ENCODE data around the gene PCDH15.
A peak's percentile ranks its signal among the peaks of the same experiment; 100 is the strongest.
"Not testable (repeated sequence)": the region's sequence is repeated elsewhere in the genome, so short reads cannot be mapped to it uniquely, and the experiment has no call there.

The PCDH15 gene

DNA sequence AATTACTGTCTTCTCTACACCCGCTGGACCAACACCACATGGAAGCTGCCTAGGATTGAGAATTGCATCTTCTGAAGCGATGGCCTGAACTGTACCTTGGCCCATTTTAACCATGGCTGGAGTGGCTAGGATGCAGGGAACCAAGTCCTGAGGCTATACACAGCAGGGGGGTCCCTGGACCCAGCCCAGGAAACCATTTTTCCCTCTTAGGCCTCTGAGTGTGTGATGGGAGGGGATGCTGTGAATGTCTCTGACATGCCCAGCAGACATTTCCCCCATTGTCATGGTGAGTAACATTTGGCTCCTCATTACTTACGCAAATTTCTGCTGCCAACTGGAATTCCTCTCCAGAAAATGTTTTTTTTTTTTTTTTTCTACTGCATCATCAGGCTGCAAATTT, 822.7 kb downstream of the PCDH15 start:
- no peak for DNase-seq (ENCODE audit: low spot score)

DNA sequence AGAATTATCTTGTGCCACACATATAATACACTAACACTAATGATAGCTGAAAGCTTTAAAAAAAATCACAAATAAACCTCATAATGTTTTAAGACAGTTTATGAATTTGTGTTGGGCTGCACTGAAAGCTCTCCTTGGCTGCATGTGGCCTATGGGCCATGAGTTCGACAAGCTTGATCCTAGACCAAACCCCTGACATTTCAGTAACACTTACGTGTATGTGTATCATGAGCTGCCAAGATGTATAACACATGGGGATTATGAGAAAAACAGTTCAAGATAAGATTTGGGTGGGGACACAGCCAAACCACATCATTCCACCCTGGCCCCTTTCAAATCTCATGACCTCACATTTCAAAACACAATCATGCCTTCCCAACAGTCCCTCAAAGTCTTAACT, 823.8 kb downstream of the PCDH15 start:
- DNase-seq (ENCODE audit: low spot score), result no peak

DNA sequence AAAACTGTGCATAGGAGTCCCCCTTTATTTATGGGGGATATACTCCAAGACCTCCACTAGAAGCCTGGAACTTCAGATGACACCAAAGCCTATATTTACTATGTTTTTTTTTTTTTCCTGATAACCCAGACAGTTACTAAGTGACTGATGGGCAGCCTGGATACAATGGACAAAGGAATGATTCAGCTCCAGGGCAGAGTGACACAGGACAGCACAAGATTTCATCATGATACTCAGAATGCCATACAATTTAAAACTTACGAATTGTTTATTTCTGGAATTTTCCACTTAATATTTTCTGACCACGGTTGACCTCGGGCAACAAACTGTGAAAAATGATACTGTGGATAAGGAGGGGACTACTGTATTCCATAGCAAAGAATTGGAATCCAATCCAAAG, 843.6 kb downstream of the PCDH15 start:
- peak; percentile 4 for DNase-seq (ENCODE audit: low spot score)

DNA sequence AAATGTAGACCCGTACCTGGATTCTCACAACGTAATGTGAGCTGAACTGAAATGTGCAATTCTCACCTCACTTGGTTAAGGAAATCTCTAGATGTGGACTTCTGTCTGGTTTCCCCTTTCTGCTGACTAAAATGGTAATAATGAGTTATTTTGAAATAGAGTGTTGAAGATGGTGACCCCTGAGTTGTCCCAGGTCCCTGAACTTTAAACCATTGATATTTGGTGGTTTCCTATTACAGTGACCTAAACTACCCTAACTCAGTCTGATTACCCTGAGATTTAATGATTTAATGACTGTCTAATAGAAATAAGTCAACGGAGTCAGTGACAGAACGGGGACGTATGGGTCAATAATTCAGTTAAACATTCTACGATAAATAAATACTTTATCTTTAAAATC, 845.9 kb downstream of the PCDH15 start:
- DNase-seq (ENCODE audit: low spot score), result no peak

DNA sequence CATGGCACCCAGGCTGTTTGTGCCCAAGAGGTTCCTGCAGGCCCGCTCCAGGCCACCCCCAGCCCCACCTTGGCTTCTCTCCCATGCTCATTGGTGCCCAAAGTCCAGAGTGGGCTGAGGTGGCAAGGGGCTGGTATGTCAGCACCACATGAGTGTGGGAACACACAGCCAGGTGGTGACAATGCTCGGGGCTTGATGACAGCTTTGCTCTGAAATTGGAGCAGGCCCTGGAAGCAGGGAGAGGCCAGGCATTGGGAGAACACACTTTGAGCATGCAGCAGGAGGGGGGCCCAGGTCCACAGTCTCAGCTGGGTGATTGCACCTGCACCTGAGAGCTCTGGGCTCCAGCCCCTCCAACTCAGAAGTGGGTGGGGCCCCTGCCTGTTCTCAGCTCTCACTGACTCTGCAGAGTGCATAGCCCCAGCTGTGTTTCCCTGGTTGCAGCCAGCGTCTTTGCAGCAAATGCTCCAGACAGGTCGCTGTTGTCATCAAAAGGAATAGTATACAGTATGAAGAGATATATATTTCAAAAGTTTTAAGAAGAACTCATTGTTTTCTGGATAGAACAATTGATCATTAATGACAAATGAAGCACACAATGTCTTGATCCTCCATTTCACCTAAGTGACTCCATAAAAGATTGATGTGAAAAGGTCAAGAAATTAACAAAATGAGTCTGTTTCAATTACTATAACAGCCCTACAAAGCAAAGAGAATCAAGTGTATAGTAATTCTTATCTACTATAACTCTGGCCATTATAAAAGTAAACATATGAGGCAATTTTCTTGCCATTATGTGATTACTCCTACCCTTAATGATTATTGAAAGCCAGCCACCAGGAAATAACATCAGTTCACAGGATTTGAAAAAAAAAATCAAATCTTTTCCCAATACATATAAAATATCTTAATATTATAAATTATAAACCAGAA, 848.1 kb downstream of the PCDH15 start:
- DNase-seq (ENCODE audit: low spot score), result no peak

DNA sequence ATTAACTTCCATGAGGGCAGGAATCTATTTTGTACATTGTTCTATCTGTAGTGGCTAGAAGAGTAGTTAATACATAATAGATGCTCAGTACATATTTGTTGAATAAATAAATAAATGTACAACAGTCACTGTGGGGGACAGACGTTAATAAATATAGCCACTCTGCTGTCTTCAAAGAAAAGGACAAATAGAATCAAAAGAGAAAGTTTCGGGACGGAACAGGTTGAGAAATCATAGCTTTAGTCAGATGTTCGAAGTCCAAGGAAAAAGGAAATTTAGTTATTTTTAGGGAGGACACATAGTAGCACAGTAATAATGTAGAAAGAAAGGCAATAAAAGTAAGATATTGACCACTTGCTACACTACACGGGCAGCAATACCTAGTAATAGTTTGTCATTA, 861.4 kb downstream of the PCDH15 start:
- no peak for DNase-seq (ENCODE audit: low spot score)

DNA sequence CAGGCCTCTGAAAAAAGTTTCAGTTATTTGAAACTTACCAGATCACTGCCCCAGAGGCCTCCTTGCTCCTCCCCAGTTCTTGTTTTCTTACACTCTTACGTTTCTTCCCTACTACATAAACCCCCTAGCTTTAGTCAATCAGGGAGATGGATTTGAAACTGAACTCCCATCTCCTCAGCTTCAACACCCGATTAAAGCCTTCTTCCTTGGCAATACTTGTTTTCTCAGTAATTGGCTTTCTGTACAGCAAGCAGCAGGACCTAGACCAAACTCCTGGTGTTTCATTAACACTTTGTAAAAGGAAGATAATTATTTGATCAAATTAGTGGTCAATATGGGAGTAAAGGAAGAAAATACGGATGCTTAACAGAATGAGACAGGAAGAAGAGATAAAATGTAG, 870.4 kb downstream of the PCDH15 start:
- DNase-seq (ENCODE audit: low spot score), result no peak

DNA sequence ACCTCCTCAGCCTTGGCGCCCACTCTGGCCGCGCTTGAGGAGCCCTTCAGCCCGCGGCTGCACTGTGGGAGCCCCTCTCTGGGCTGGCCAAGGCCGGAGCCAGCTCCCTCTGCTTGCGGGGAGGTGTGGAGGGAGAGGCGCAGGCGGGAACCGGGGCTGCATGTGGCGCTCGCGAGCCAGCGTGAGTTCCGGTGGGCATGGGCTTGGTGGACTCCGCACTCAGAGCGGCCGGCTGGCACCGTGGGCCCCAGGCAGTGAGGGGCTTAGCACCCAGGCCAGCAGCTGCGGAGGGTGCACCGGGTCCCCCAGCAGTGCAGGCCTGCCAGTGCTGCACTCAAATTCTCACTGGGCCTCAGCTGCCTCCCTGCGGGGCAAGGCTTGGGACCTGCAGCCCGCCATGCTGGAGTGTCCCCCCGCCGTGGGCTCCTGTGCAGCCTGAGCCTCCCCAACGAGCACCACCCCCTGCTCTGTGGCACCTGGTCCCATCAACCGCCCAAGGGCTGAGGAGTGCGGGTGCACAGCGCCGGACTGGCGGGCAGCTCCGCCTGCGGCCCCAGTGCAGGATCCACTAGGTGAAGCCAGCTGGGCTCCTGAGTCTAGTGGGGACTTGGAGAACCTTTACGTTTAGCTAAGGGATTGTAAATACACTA, 876.9 kb downstream of the PCDH15 start:
- DNase-seq (ENCODE audit: low spot score), result not testable (repeated sequence)

DNA sequence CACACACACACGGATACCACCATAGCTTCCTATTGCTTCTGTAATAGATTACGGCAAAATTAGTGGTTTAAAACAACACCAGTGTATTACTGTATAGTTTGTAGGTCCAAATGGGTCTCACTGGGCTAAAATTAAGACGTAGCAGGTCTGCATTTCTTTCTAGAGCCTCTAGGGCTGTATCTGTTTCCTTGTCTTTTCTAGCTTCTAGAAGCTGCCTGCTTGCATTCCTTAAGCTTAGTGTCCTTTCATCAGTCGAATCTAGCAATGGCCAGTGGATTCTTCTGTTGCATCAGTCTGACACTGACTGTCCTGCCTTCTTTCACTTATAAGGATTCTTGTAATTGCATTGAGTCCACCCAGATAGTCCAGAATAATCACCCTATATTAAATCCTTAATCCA, 882.3 kb downstream of the PCDH15 start:
- DNase-seq (ENCODE audit: low spot score), result peak; percentile 19

DNA sequence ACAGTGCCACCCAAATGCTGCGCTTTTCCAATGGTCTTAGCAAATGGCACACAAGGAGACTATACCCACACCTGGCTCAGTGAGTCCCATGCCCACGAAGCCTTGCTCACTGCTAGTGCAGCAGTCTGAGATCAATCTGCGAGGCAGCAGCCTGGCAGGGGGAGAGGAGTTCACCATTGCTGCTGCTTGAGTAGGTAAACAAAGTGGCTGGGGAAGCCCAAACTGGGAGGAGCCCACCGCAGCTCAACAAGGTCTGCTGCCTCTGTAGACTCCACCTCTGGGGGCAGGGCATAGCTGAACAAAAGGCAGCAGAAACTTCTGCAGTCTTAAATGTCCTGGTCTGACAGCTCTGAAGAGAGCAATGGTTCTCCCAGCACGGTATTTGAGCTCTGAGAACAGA, 891.2 kb downstream of the PCDH15 start:
- no peak for DNase-seq (ENCODE audit: low spot score)

DNA sequence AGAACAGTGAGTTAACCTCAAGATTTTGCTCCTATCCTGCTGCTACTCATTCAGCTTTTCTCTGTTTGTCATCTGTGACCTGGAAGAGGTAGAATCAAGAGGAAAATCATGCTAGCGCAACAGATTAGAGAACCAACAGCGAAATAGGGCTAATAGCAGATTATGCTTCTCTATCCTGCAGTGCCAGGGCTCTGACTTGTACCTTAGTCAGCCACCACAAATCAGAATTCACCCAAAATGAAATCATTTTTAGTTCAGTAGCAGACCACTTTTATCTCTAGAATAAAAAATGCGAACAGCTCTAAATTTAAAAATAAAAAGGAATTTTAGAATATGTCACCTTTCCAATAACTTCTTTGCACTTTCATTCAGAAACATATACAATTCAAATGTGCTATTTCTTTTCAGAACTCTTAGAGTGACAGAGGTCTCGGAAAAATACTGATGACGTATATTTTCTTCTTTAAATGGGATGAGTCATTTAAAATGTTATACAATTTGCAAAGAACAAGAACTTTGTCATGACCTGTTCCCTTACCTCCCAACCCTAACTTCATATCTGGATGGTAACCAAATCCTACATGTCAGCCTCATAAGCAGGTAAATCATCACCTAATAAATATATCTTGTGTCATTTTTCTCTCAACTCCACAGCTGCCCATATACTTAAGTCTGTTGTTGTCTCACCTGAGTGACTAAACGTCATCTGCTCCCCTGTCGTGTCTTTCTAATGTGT, 896.4 kb downstream of the PCDH15 start:
- peak; percentile 1 for DNase-seq (ENCODE audit: low spot score)

DNA sequence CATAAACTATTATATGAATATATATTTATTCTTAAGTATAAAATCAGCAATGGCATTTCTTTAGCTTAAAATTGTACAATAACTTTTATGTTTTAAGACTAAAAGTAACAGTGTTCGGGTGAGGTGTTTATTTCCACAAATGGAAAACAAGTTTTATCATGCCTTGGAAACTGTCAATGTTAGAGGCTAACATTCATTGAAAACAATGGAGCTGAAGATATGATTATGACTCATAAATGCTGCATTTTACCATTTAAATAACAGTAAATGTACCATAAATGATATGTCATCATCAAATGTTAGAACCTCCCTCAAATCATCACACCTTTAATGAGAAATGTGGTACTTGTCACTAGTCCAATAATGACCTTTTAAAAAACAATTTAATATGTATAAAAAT, 897.3 kb downstream of the PCDH15 start:
- no peak for DNase-seq (ENCODE audit: low spot score)

DNA sequence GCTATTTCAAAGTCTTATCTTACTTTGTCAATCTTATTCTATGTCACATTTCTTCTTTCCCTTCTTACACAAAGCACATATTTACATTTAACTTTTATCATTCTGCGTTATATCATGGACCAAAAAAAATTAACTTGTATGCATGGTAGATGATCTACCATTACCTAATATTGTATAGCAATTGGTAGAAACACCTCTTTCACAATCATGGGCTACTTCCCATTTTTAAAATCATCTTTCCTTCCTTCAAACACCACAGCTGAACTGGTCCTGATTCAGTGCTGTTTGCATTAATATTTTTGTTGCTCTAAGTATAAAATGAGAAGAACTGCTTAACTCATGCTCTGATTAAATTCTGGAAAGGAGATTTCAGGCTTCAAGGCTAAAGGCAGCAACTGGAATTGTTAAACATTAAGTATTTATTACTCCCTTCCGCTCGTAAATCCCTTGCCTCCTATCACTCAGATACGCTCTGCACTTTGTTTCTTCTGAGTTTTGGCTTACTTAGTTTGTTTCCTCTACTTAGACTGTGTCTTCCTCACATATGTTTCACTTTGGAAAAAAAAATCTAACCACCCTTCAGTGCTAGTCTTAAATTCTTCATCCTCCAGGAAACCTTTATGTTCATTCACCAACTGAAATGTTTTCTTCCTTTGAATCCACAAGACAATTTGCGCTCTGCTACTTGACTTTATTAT, 901.4 kb downstream of the PCDH15 start:
- DNase-seq (ENCODE audit: low spot score), result no peak

DNA sequence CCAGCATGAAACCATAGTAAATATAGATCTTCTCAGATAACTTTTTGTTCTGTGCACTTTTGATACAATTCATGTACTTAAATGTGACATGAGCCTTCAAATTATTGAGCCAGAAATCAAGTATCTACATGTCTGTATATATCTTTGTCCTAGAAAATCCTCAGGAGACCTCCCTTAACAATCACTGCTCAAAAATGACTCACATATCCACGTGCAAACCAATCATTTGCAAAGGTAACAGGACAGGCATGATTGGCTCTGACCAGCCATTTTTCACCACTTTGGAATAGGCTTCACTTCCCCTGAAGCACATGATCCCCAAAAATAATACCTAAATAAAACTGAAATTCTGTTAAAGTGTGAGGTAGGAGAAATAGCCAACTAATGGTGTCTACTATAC, 902.5 kb downstream of the PCDH15 start:
- DNase-seq (ENCODE audit: low spot score), result no peak

DNA sequence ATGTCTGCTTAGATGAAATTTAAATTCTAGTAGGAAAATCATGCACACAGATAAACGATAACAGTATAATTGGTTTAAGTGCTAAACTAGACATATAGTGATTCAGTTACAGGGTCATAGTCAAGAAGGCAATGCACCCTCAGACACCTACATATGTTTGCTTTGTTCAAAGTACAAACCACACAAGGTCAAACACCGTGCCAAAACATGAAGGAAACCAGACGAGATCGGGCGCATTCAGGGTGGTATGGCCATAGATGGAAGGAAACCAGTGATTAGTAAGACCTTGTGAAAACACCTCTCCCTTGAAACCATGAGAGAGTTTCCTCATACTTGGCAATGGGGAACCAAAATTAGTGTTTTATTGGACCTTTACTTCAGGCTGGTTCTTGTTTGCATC, 906.9 kb downstream of the PCDH15 start:
- no peak for DNase-seq (ENCODE audit: low spot score)

DNA sequence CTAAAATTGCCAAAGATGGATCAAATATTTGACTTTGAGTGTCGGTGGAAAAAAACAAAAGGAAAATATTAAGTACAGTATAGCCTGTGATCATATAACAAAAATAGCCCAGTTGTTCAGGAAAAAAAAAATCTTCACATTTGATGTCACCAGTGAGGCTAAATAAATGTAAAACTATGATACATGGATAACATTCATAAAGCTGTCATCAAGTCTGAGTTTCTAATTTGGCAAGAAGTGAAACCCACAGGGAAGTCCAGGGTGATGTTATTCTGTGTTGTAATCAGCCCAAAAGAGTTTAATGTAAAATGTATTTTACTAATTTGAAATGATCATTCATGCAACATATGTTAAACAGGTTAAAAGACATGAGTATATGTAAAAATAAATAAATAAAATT, 908.0 kb downstream of the PCDH15 start:
- DNase-seq (ENCODE audit: low spot score), result no peak

DNA sequence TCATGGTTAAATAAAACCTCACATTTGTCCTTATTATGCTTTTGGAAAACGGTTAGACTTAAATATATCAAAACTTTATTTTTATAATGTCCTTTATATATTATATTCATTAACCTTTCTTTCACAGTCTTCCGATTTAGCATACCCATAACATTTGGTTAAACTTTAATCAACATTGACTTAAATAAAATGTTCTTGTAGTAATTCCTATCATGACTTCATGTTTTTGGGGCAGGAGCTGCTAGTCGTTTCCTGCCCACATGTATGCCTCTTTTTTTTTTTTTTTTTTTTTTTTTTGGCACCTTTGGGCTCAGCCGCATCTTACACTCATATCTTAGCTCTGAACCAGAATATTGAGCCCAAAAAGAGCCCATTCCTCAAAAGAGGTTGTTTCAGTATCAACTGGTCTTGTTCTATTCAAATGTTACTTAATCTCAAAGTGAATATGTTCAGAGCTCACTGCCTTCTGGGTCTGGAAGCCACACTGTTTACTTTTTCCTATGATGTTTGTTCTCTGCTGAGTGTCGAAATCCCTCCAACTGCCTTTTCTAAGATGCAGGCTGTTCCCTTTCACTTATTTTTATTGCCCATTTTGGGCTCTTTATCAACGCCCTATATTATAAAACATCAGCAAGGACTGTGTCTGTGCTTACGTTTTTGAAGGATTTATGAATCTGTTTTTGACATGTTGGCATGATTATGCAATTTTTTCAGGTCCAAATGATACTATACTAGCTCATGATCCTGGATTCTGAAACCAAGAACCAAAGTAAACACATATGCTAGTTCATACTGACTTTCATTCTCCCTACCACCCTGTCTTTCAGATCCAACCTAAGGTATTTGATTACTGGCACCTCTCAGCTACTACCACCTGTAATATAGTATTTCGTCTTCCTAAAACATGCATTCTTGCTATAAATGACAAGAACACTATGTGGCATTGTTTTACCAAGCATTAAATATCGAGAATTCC, 914.4 kb downstream of the PCDH15 start:
- DNase-seq (ENCODE audit: low spot score), result no peak

DNA sequence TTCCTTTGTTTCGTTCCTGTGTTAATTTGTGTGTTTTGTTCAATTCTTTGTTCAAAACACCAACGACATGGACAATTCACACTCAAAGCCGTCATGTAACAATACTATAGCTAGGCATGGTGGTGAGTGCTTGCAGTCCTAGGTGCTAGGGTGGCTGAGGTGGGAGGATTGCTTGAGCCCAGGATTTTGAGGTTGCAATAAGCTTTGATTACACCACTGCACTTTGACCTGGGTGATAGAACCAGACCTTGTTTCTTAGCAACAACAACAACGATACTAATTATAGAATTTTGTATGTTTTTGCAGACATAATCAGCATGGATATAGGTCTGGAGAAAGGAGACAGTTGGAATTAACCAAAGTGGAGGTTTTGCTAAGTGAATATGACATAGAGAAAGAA, 936.2 kb downstream of the PCDH15 start:
- DNase-seq (ENCODE audit: low spot score), result no peak

DNA sequence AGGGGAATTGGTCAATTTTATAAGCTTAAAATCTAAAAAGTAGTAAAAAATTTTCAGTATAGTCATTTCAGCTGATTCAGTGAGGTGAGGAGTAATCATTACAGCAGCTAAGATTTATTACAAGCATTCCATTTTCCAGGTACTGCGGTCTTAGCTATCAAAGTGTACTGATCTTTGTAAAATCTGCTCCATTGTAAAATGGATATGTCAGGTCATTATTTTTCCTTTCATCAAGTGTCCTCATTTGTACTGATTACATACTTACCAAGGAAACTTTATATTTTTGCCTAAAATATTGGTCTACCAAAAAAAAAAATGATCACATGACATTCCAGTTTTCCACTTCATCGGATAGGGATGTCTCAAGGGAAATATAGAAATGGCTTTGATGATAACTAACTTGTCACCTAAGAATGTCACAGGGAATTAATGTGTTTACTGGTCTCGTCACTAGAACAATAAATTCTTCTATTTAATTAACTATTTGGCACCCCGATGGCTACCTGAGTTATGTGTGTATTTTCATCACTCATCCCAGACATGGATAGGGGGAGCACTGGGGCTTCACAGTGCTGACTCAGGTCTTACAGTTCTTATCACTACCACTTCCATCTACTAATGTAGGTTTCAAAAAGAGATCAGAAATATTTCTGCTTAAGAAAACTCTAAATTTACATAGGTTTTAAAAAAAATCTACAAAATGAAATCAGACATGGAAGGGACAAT, 948.4 kb downstream of the PCDH15 start:
- no peak for DNase-seq (ENCODE audit: low spot score)

DNA sequence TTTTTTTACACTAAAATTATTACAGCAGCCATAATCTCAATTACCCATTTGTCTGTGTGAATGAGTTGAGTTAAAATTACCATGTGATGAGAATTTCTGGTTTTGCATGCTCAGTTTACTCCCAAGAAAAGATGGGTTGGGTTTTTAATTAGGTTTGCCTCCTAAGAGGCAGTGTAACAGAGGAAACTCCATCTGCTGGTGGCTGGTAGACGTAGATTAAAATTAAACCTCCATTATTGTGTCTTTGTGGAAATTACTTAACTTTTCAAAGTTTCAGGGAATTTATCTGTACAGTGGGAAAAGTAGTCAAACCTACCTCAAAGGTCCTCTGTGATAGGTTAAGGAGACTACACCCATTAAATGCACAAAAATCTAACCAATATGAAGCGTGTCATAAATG, 954.2 kb downstream of the PCDH15 start:
- peak; percentile 17 for DNase-seq (ENCODE audit: low spot score)
